PC-3 (cell line): ENCODE results near the gene FBXL7.

Experiments used
- CTCF ChIP-seq: fragments of 300-600 bp; sonication (generic); conservative IDR thresholded peaks from 2 replicates; pipeline ENCODE4 v1.5.1; 2017; ENCODE audit warnings: antibody characterized with exemption, low read depth, mild to moderate bottlenecking, low read length
- EZH2 ChIP-seq: fragments of 300-600 bp; sonication (generic); IDR thresholded peaks from one replicate; pipeline ENCODE4 v1.6.1; 2017; ENCODE audit warnings: antibody characterized with exemption, mild to moderate bottlenecking, low read length; ENCODE audit not compliant: unreplicated experiment
- EZH2phosphoT487 ChIP-seq: fragments of 300-600 bp; sonication (generic); IDR thresholded peaks from 2 replicates; pipeline ENCODE4 v1.6.1; 2018; ENCODE audit warnings: mild to moderate bottlenecking, antibody characterized with exemption, low read length, borderline replicate concordance

GRCh38 chr5:15554542-15554941, 54.6 kb downstream of the FBXL7 start:
- TF ChIP-seq CTCF (no peak), EZH2 (no peak), EZH2phosphoT487 (no peak)
